ENCODE results near the gene FBLN2.

DNA sequence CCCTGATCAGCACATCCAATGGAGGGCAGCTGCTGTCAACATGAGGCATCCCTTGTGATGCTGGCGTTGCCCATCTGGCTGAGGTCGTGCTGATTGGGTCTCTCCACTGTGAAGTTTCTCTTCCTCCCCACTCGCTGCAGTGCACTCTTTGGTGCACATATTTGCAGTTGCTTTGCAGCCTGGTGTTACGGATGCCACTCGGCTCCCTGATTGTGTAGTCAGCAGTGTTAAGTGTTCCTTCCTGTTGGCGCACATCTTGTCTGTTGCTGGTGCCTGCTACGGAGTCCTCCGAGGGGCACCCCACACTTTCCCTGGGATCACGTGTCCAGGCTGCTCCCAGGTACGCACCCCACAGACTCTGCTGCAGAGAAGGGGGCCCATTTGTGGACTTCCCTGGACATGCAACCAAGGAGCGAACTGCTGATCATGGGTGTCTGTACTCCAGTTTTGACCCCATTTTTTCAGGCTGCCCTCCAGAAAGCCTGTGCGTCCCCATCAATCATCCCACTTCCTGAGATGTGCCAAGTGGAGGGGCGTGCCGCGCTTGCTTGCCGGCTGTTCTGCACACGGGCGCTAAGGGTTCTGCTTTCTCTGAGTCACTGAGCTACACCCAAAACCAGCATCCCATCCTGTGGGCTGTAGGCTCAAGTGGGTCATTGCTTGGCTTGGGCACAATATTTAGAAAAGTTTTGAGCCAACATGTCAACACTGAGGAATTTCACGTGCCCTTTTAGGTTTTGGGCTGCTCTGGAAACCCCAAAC lies 98.6 kb downstream of the FBLN2 start:
- TF ChIP-seq EP300 (IDR thresholded peaks at IDR 0.05) = no peak
- TF ChIP-seq, protein P1, sequence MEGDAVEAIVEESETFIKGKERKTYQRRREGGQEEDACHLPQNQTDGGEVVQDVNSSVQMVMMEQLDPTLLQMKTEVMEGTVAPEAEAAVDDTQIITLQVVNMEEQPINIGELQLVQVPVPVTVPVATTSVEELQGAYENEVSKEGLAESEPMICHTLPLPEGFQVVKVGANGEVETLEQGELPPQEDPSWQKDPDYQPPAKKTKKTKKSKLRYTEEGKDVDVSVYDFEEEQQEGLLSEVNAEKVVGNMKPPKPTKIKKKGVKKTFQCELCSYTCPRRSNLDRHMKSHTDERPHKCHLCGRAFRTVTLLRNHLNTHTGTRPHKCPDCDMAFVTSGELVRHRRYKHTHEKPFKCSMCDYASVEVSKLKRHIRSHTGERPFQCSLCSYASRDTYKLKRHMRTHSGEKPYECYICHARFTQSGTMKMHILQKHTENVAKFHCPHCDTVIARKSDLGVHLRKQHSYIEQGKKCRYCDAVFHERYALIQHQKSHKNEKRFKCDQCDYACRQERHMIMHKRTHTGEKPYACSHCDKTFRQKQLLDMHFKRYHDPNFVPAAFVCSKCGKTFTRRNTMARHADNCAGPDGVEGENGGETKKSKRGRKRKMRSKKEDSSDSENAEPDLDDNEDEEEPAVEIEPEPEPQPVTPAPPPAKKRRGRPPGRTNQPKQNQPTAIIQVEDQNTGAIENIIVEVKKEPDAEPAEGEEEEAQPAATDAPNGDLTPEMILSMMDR (IDR thresholded peaks at IDR 0.05) = no peak

Measured in esophagus muscularis mucosa (tissue), 3 donors.